H4 (cell line): ENCODE results near the gene EYA2. TPM values are rescaled to one million over a fixed set of nuclear protein-coding genes. Genes with fewer than 3 reads are reported as not detected.
A peak's percentile ranks its signal among the peaks of the same experiment; 100 is the strongest.
"Not testable (repeated sequence)": the region's sequence is repeated elsewhere in the genome, so short reads cannot be mapped to it uniquely, and the experiment has no call there.

Source experiments
- DNase-seq: peaks from one replicate; pipeline ENCODE4 v3.0.0-alpha.2; 2015; ENCODE audit warnings: low spot score
- total RNA-seq: library from RNA; depleted of rRNA; stranded (reverse); fragments of >200 nt; shearing (Covaris generic); gene quantifications from 2 replicates; pipeline ENCODE4 v1.2.3, GENCODE V29; 2014; rRNA removed

Gene EYA2
- total RNA-seq: 0.14 and 0.60 TPM in 2 replicates

- no peak for DNase-seq
Observed at GRCh38 chr20:46894579-46894958, at the start of gene EYA2. EYA2 (plus strand) TSS chr20:46894843; CDS start chr20:46990011, 95,168 bp downstream.

DNA sequence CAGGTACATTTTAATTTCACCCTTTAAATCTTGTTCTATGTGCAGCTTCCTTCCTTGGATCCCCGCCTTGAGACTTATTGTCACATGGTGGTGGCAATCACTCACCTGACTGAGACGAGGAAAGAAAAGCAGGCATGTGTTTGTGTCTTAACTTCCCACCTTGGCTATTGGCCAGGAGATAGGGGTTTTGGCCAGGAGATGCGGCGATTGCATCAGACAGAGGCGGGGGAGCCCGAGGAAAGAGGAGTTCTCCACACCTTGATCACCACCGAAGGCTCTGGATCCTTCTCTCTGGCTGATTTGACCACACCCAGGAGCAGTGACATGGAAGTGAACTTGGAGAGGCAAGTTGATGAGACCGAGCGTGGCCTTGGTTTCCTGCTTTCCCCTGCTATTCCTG is 49.7 kb upstream of the EYA2 start:
- no peak for DNase-seq

DNA sequence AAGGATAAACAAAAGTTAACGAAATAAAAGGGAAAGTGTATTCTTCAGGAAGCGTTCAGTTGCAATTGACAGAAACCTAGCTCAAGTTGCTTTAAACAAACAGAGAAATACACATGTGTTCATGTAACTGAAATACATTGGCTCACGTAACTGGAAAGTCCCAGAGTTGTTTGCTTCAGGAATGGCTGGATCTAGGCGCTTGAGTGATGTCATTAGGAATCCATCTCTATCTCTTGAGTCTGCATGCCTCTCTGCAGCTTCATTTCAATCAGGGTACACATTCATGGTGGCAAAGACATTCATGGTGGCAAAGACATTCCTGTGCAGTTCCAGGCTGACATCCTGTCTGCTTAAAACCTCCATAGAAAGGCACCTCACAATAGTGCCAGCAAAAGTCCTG is 45.4 kb upstream of the EYA2 start:
- no peak for DNase-seq

GRCh38 chr20:46849751-46850150 is 44.9 kb upstream of the EYA2 start:
- no peak for DNase-seq

DNA sequence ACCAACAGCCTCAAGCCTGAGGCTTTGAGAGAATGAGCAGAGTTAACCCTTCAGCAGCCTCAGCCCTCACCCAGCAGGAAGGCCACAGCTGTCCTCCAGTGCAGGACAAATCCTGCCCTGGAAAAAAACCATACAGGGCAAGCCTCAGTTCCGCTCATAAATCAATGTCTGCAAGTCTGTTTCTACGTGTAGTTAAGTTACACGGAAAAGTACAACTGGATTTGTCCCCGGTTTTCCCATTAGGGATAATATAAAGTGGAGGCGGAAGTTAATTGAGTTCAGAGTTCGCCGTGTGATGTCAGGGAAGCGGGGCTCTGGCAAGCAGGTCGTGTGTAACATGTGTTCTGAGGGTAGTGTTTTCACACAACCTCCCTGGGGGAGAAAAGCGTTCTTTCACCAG is 44.2 kb upstream of the EYA2 start:
- DNase-seq: no peak

GRCh38 chr20:46850896-46851295 is 43.7 kb upstream of the EYA2 start:
- no peak for DNase-seq

DNA sequence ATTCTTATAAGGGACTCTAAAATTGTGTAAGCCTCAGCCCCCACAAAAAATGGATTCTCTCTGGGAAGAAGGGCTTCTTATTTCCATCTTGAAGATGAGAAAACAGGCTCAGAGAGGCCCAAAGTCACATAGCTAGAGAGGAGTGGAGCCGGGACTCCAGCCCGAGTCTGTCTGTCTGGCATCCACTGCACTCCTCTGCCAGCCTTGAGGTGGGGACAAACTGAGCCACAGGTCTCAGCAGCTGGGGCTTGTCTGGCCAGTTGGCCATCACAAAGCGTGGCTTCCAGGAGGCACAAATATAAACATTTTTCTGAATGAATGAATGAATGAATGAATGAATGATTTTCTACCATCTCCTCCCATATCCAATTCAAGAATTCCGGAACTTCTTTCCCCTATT is 42.9 kb upstream of the EYA2 start:
- no peak for DNase-seq

GRCh38 chr20:46852313-46852712 is 42.3 kb upstream of the EYA2 start:
- no peak for DNase-seq

- DNase-seq: no peak
Observed at GRCh38 chr20:46853926-46854325, 40.7 kb upstream of the EYA2 start.

DNA sequence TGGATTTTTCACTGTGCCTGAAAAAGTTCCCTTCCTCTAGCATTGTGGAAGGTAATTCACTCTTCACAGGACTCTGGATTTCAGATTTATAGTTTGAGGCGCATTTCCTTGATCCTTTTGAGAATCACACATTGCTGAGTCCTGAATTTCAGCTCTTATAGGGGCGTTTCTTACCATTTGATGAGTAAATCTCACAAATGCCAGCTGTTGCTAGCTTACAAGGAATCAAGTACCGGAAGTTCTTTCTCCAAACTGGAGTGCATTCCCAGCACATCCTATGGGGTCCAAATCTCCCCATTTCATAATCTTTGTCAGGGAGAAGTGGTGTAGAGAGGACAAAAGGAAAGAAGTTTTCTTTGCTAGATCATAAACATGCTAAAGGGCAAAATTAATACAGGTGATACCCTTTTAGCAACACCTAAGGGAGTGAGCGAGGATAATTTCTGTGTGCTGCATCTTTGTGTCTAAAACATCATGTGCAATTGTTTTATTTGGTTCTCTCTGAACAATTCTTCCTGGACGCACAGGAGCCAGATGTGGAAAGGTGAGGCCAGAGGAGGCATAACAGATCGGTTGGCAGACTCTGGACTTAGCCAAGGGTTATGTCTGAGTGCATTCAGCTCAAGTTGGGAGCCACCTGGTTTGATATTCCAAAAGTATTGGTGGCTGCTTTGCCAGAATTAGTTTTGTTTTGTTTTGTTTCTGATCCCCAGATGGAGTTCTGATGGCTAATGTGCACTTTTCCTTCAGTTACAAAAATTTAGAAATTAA is 37.4 kb upstream of the EYA2 start:
- DNase-seq: no peak

- DNase-seq: no peak
Observed at GRCh38 chr20:46865824-46866223, 28.8 kb upstream of the EYA2 start.

- DNase-seq: no peak
Observed at GRCh38 chr20:46870041-46870440, 24.6 kb upstream of the EYA2 start.

DNA sequence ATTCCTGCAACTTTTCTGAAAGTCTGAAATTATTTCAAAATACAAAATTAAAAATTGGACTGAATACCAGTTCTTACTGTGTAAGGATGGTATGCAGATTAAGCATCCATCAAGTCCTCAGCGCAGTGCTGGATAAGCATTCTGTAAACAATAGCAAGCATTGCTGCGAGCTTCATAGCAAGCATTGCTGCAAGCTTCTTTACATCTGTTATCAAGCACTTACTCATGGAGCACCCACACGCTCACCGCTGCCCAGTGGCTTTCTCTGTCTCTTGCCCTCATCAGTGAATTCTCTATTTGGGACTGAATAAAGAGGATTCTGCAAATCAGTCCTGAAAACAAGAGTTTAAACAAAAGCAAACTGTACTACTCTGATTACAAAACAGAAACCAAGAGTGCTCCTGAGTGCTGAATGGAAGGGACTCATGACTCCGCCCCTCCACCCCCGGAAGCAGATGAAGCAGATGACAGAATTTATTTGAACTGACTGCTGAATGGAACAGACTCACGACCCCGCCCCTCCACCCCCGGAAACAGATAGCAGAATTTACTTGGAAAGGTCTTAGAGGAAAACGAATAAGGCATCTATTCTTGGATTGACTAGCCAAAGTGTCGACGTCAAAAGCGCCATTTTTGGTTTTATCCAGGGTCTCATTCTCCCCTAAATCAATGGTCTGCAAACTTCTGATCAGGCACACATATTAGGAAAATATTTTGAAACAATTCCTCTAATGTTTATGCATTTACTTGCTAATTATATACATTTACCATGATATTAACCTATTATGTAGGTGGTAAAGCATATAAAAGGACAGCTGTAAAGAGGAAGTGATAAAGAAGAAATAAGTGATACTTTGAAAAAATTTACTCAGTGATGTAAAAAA is 22.1 kb upstream of the EYA2 start:
- peak; percentile 60 for DNase-seq

DNA sequence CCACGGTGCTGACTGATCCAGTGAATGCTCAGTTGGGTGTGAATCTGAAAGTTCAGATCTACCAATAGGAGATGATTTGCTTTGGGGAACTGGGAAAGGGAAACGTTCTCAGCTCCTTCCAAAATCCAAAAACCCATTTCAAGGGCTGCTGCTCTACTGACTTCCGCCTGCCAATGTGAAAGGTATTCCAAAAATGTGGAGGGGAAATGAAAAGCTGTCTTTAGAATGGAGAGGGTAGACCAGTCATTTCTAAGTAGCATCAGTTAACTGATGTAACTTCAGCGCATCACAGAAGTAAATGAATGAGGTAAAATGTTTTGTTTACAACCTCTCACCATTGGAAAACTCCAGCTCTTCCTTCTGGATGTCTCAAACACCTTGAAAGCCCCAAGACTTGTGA is 19.6 kb upstream of the EYA2 start:
- no peak for DNase-seq

DNA sequence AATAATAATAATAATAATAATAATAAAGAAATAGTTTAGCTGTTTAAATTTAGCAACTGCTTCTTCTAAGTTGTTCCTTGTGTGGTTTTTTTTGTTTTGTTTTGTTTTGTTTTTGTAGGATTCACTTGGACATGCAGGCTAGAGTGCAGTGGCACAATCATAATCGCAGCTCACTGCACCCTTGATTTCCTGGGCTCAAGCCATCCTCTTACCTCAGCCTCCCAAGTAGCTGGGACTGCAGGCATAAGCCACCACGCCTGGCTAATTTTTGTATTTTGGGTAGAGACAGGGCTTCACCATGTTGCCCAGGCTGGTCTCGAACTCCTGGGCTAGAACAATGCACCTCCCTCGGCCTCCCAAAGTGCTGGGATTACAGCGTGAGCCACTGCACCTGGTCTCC is 15.3 kb upstream of the EYA2 start:
- DNase-seq: no peak

- DNase-seq: not testable (repeated sequence)
Observed at GRCh38 chr20:46879963-46880362, 14.7 kb upstream of the EYA2 start.

DNA sequence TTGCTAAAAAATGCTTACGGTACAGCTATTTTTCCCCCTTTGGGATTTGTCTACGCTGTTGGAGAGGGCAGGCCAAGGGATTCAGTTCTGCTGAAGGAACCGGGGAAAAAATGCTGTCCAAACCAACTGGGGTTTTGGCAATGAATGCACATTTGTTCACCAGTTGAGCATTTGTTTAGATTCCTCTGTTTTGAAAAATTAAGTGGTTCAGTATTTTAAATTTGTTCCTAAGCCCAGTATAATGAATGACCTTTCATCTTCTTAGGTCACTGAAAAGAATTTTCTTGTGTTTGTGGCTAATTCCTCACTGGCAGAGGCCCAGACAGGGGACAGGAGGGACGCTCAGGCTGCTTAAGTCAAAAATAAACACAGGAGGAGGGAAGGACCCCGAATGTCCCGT is 10.8 kb upstream of the EYA2 start:
- no peak for DNase-seq

GRCh38 chr20:46890682-46891081 is 4.0 kb upstream of the EYA2 start:
- no peak for DNase-seq

- no peak for DNase-seq
Observed at GRCh38 chr20:46893051-46893450, 1.6 kb upstream of the EYA2 start.

GRCh38 chr20:46893877-46894578 is 615 bp upstream of the EYA2 start:
- no peak for DNase-seq

DNA sequence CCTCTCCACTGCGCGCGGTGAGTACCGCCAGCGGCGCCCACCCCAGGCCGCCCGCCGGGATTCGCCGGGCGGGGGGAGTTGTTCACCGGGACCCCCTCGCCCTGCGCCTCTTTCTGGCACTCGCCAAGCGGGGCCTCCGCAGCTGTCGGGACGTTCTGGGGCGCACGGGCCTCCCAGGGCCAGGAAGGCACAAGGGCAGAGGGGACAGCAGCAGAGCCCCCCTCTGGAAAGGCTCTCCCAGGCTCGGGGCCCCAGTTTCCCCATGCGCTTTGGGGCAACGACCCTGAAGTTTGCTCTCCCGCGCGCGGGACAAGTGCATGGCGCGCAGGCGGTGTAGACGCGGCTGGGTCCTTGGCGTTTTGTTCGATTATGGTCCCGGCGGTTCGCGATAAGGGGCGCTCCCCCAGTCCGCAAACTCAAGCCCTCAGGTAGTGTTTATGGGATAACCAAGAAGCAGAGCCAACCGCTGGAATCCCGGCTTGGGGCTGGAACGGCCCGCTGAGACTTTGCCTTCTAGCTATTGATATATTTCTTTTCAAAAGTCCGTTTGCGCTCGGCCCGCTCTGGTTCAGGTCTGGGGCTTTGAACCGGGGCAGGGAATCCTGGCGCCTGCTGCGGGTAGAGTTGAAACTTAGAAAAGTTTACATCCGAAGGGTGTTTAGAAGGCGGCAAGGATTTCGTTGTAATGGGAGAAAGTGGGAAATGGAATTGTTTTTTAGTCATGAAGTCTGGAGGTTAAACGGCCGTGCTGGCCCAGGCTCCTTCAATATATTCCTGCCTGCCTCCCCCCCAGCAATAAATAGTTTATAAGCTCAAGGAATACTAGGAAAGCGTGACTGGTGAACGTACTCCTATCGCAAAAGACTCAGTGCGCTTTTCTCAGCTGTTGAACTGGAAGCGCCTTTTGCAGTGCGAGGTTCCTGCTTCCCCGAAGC is 595 bp downstream of the EYA2 start:
- no peak for DNase-seq
